Immature natural killer cell (primary cell): Measurements from ENCODE around the gene OR2A7. TPM values are rescaled to one million over a fixed set of nuclear protein-coding genes. Genes with fewer than 3 reads are reported as not detected.
"Not testable (repeated sequence)": the region's sequence is repeated elsewhere in the genome, so short reads cannot be mapped to it uniquely, and the experiment has no call there.

ENCODE experiments used
- DNase-seq, 3 donors: peaks; one replicate each; pipeline ENCODE4 v3.0.0; 2022; ENCODE audit warnings: mixed read lengths in 1 of 3
- H3K27ac Mint-ChIP-seq, 6 donors: one replicate each; pipeline ENCODE4 v1.8.0; 2020; ENCODE audit warnings: mixed read lengths in 6 of 6, mild to moderate bottlenecking in 5 of 6, inconsistent platforms in 4 of 6, moderate library complexity in 3 of 6
- H3K27me3 Mint-ChIP-seq, 3 donors: one replicate each; pipeline ENCODE4 v1.8.0; 2020 to 2021; ENCODE audit warnings: low read depth in 3 of 3, mild to moderate bottlenecking in 3 of 3, mixed read lengths in 3 of 3, moderate library complexity in 3 of 3, inconsistent platforms in 1 of 3
- H3K36me3 Mint-ChIP-seq, 3 donors: one replicate each; pipeline ENCODE4 v1.8.0; 2020; ENCODE audit warnings: mixed read lengths in 3 of 3, inconsistent platforms in 2 of 3, mild to moderate bottlenecking in 2 of 3
- H3K4me1 Mint-ChIP-seq, 2 donors: one replicate each; pipeline ENCODE4 v1.8.0; 2020; ENCODE audit warnings: inconsistent platforms in 2 of 2, mild to moderate bottlenecking in 2 of 2, mixed read lengths in 2 of 2, moderate library complexity in 1 of 2
- H3K4me3 Mint-ChIP-seq, 5 donors: one replicate each; pipeline ENCODE4 v1.8.0; 2020; ENCODE audit warnings: mild to moderate bottlenecking in 5 of 5, mixed read lengths in 5 of 5, inconsistent platforms in 3 of 5, moderate library complexity in 3 of 5
- H3K9me3 Mint-ChIP-seq, 6 donors: one replicate each; pipeline ENCODE4 v1.8.0; 2020; ENCODE audit warnings: mild to moderate bottlenecking in 6 of 6, mixed read lengths in 6 of 6, inconsistent platforms in 4 of 6, moderate library complexity in 3 of 6
- polyA plus RNA-seq, 3 donors: library from polyadenylated mRNA; unstranded; fragments of 300-500 nt; fragmentation: Illumina TruSeq; gene quantifications; one replicate each; pipeline ENCODE4 v1.2.3, GENCODE V29; 2021

Gene OR2A7
- polyA plus RNA-seq, 3 donors from 2014 or later = not detected

DNA sequence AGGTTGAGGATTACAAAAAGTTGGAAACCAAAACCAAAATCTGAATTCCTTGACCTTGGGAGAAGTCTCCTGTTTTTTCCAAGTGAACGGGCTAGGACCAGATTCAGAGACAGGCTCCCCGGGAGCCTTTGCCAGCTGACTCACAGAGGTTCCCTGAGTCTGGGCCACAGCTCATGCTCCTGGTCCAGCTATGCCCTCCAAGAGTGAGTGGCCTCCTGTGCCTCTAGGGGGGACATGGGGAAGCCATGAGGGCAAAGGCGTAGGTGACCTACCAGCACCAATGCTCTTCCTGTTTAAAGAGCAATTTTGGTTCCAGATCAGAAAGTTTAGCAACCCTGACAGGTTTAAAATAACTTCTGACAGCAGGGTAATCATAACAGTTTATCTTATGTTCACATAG, 35.8 kb downstream of the OR2A7 start:
- H3K27me3 Mint-ChIP-seq, H3K4me1 Mint-ChIP-seq, H3K27ac Mint-ChIP-seq, H3K9me3 Mint-ChIP-seq, H3K4me3 Mint-ChIP-seq, H3K36me3 Mint-ChIP-seq, DNase-seq: not testable (repeated sequence)

DNA sequence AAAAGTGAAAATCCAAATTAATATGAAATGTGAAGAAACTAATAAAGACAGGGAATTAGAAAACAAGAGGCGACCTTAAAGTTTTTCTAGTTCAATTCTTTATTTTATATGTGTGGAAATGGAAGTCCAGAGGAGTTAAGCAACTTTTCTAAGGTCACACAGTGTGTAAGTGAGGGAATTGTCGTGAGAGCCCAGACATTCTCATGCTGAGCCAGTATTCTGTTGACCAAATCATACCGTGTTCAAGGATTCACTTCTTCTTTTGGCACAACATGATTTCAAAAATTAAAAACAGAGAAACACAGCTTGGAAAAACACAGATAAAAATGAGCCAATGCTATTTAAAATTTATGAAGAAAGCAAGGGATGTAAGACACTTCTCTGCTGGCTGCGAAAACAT, 37.7 kb downstream of the OR2A7 start:
- H3K27me3 Mint-ChIP-seq, H3K9me3 Mint-ChIP-seq, DNase-seq, H3K27ac Mint-ChIP-seq, H3K36me3 Mint-ChIP-seq, H3K4me1 Mint-ChIP-seq, H3K4me3 Mint-ChIP-seq: not testable (repeated sequence)

- H3K4me1 Mint-ChIP-seq, H3K36me3 Mint-ChIP-seq, H3K9me3 Mint-ChIP-seq, DNase-seq, H3K27me3 Mint-ChIP-seq, H3K4me3 Mint-ChIP-seq, H3K27ac Mint-ChIP-seq: not testable (repeated sequence)
Observed at GRCh38 chr7:144223675-144224074, 40.9 kb downstream of the OR2A7 start.

- H3K4me1 Mint-ChIP-seq, H3K9me3 Mint-ChIP-seq, DNase-seq, H3K36me3 Mint-ChIP-seq, H3K27me3 Mint-ChIP-seq, H3K4me3 Mint-ChIP-seq, H3K27ac Mint-ChIP-seq: not testable (repeated sequence)
Observed at GRCh38 chr7:144220531-144220930, 44.1 kb downstream of the OR2A7 start.

DNA sequence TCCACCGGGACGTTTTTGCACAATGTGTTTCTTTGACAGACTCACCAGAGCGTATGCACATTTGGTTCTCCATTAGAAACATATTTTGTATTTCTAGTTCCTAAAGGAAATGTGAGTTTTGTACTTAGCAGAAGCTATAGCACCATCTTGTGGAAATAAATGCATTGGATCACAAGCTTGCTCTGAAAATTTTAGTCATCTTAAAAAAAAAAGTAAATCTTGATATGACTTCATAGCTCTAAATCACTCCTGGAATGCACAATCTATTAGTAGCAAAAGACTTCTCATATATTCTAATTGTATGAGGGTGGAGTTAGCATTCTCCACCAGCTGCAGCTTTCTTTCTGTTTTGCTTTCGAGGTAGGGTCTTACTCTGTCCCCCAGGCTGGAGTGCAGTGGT, 45.4 kb downstream of the OR2A7 start:
- not testable (repeated sequence) for H3K27ac Mint-ChIP-seq, H3K4me3 Mint-ChIP-seq, H3K9me3 Mint-ChIP-seq, DNase-seq, H3K4me1 Mint-ChIP-seq, H3K36me3 Mint-ChIP-seq, H3K27me3 Mint-ChIP-seq

- not testable (repeated sequence) for DNase-seq, H3K36me3 Mint-ChIP-seq, H3K9me3 Mint-ChIP-seq, H3K27me3 Mint-ChIP-seq, H3K4me3 Mint-ChIP-seq, H3K4me1 Mint-ChIP-seq, H3K27ac Mint-ChIP-seq
Observed at GRCh38 chr7:144218581-144218980, 46.0 kb downstream of the OR2A7 start.

- H3K9me3 Mint-ChIP-seq, DNase-seq, H3K4me1 Mint-ChIP-seq, H3K36me3 Mint-ChIP-seq, H3K27me3 Mint-ChIP-seq, H3K27ac Mint-ChIP-seq, H3K4me3 Mint-ChIP-seq: not testable (repeated sequence)
Observed at GRCh38 chr7:144217200-144217599, 47.4 kb downstream of the OR2A7 start.

Other genes starting within 250 kb of the OR2A7 start
- not detected for gene OR2A5, start 215.8 kb downstream of the OR2A7 start, polyA plus RNA-seq
- gene OR2A25, start 195.0 kb downstream of the OR2A7 start, polyA plus RNA-seq = not detected
- gene OR2A12, start 178.5 kb downstream of the OR2A7 start, polyA plus RNA-seq = not detected
- gene OR2A2, start 155.2 kb downstream of the OR2A7 start, polyA plus RNA-seq = not detected
- not detected for gene OR2A14, start 141.6 kb downstream of the OR2A7 start, polyA plus RNA-seq
- not detected for gene CTAGE4, start 81.3 kb downstream of the OR2A7 start, polyA plus RNA-seq
- not detected for gene ARHGEF35, start 69.0 kb downstream of the OR2A7 start, polyA plus RNA-seq
- gene OR2A42, start 25.2 kb downstream of the OR2A7 start, polyA plus RNA-seq = not detected
- gene CTAGE8, start 4.5 kb upstream of the OR2A7 start, polyA plus RNA-seq = not detected
- gene OR2A1, start 47.6 kb upstream of the OR2A7 start, polyA plus RNA-seq = not detected
- gene ARHGEF5, start 90.6 kb upstream of the OR2A7 start, polyA plus RNA-seq = under 1 TPM in 1 of 3 donors, not detected in 2; 0.27 TPM
- gene NOBOX, start 138.9 kb upstream of the OR2A7 start, polyA plus RNA-seq = not detected